GM23338 (cell line): ENCODE results near the gene PGAP3. TPM values are rescaled to one million over a fixed set of nuclear protein-coding genes. Genes with fewer than 3 reads are reported as not detected.

ENCODE experiments used
- ATAC-seq: fragments of 200-7000 bp; cut with Tn5 transposase; 3 replicates; pipeline ENCODE4 v1.9.1; 2020
- DNase-seq: peaks from one replicate; pipeline ENCODE4 v3.0.0-alpha.2; 2015; ENCODE audit warnings: low spot score
- H2AFZ ChIP-seq: fragments of 200-600 bp; sonication (generic); 2 replicates; pipeline ENCODE4 v1.8.0; 2016; ENCODE audit warnings: antibody characterized with exemption, mild to moderate bottlenecking, moderate library complexity
- H3F3A ChIP-seq: fragments of 200-600 bp; sonication (generic); replicated peaks from 2 replicates; pipeline ENCODE4 v1.8.0; 2017; ENCODE audit warnings: antibody characterized with exemption, mixed run types, low read depth
- H3K27ac ChIP-seq: fragments of 200-600 bp; sonication (generic); 2 replicates; pipeline ENCODE4 v1.6.1; 2016; ENCODE audit warnings: low read depth
- H3K27me3 ChIP-seq: fragments of 200-600 bp; sonication (generic); 2 replicates; pipeline ENCODE4 v1.8.0; 2016; ENCODE audit warnings: mild to moderate bottlenecking, mixed run types, moderate library complexity; ENCODE audit not compliant: insufficient read depth
- H3K36me3 ChIP-seq: fragments of 200-600 bp; sonication (generic); 2 replicates; pipeline ENCODE4 v1.8.0; 2016; ENCODE audit warnings: mild to moderate bottlenecking; ENCODE audit not compliant: insufficient read depth
- H3K4me1 ChIP-seq: fragments of 200-600 bp; sonication (generic); 2 replicates; pipeline ENCODE4 v1.8.0; 2016; ENCODE audit warnings: mild to moderate bottlenecking, moderate library complexity; ENCODE audit not compliant: insufficient read depth
- H3K4me2 ChIP-seq: fragments of 200-600 bp; sonication (generic); 2 replicates; pipeline ENCODE4 v1.7.1; 2017; ENCODE audit warnings: mixed run types
- H3K4me3 ChIP-seq: fragments of 200-600 bp; sonication (generic); 2 replicates; pipeline ENCODE4 v1.6.1; 2016; ENCODE audit warnings: mixed run types
- H3K79me2 ChIP-seq: fragments of 200-600 bp; sonication (generic); replicated peaks from 2 replicates; pipeline ENCODE4 v1.8.0; 2017; ENCODE audit warnings: mild to moderate bottlenecking; ENCODE audit not compliant: insufficient read depth
- H3K9me2 ChIP-seq: fragments of 200-600 bp; sonication (generic); 2 replicates; pipeline ENCODE4 v1.8.0; 2017; ENCODE audit not compliant: insufficient read depth
- H4K20me1 ChIP-seq: fragments of 200-600 bp; sonication (generic); replicated peaks from 2 replicates; pipeline ENCODE4 v1.8.0; 2017; ENCODE audit warnings: mild to moderate bottlenecking; ENCODE audit not compliant: insufficient read depth
- H3K27ac Mint-ChIP-seq: 2 replicates; pipeline ENCODE4 v1.8.0; 2020; ENCODE audit warnings: inconsistent platforms, mild to moderate bottlenecking, moderate library complexity, mixed read lengths
- H3K27me3 Mint-ChIP-seq: 3 replicates; pipeline ENCODE4 v1.8.0; 2022; ENCODE audit warnings: low read depth, mild to moderate bottlenecking, moderate library complexity, mixed read lengths, inconsistent platforms; ENCODE audit not compliant: insufficient read depth, poor library complexity
- H3K36me3 Mint-ChIP-seq: 3 replicates; pipeline ENCODE4 v1.8.0; 2021; ENCODE audit warnings: low read depth, mild to moderate bottlenecking, inconsistent platforms, moderate library complexity, mixed read lengths
- H3K4me1 Mint-ChIP-seq: 3 replicates; pipeline ENCODE4 v1.8.0; 2020; ENCODE audit warnings: mild to moderate bottlenecking, inconsistent platforms, mixed read lengths
- H3K4me3 Mint-ChIP-seq: 3 replicates; pipeline ENCODE4 v1.8.0; 2021; ENCODE audit warnings: moderate library complexity, mild to moderate bottlenecking, inconsistent platforms, mixed read lengths
- H3K9me3 Mint-ChIP-seq: 3 replicates; pipeline ENCODE4 v1.8.0; 2020; ENCODE audit warnings: moderate library complexity, mild to moderate bottlenecking, inconsistent platforms, mixed read lengths
- CREB1 ChIP-seq: fragments of 250-450 bp; sonication (Bioruptor Pico); IDR thresholded peaks from 2 replicates; pipeline ENCODE4 v1.5.0; 2020; ENCODE audit warnings: low read depth, mild to moderate bottlenecking, moderate library complexity
- EZH2 ChIP-seq: fragments of 200-600 bp; sonication (generic); IDR thresholded peaks from one replicate; pipeline ENCODE4 v1.8.0; 2017; ENCODE audit warnings: antibody characterized with exemption, mild to moderate bottlenecking, low read depth; ENCODE audit not compliant: unreplicated experiment
- EZH2phosphoT487 ChIP-seq: fragments of 200-600 bp; sonication (generic); IDR thresholded peaks from one replicate; pipeline ENCODE4 v1.8.1; 2018; ENCODE audit warnings: antibody characterized with exemption; ENCODE audit not compliant: unreplicated experiment
- JUNB ChIP-seq: IDR thresholded peaks from one replicate; pipeline ENCODE4 v1.6.1; 2016; ENCODE audit warnings: antibody characterized with exemption; ENCODE audit not compliant: unreplicated experiment
- NANOG ChIP-seq: IDR thresholded peaks from 2 replicates; pipeline ENCODE4 v1.6.1; 2016; ENCODE audit warnings: antibody characterized with exemption, borderline replicate concordance
- POLR2AphosphoS5 ChIP-seq: IDR thresholded peaks from 2 replicates; pipeline ENCODE4 v1.6.1; 2016; ENCODE audit warnings: antibody characterized with exemption, low read depth
- STAT1 ChIP-seq: IDR thresholded peaks from one replicate; pipeline ENCODE4 v1.6.1; 2016; ENCODE audit warnings: antibody characterized with exemption; ENCODE audit not compliant: unreplicated experiment
- ZNF114 ChIP-seq: fragments of 250-450 bp; sonication (Bioruptor Pico); IDR thresholded peaks from 2 replicates; pipeline ENCODE4 v1.5.0; 2020; ENCODE audit warnings: mild to moderate bottlenecking, moderate library complexity
- ZNF331 ChIP-seq: fragments of 250-450 bp; sonication (Bioruptor Pico); IDR thresholded peaks from 2 replicates; pipeline ENCODE4 v1.5.0; 2020; ENCODE audit warnings: low read depth, mild to moderate bottlenecking, moderate library complexity
- polyA plus RNA-seq: library from polyadenylated mRNA; unstranded; fragments of >200 nt; fragmentation: Nextera tagmentation; extraction: Ambion mirVana; gene quantifications from 2 replicates; pipeline ENCODE4 v1.2.1, GENCODE V29; 2016
- total RNA-seq: library from RNA; depleted of rRNA; stranded (reverse); fragments of >200 nt; shearing (Covaris generic); gene quantifications from 2 replicates; pipeline ENCODE4 v1.2.3, GENCODE V29; 2014
- TF ChIP-seq, protein P1 (sequence below): IDR thresholded peaks from one replicate; pipeline ENCODE4 v1.6.1; 2018; ENCODE audit warnings: antibody characterized with exemption; ENCODE audit not compliant: unreplicated experiment
- TF ChIP-seq, protein P2 (sequence below), 2 experiments: fragments of 200-600 bp in 1 of 2; sonication (generic) in 1 of 2; conservative IDR thresholded peaks; 2 replicates each; pipeline versions ENCODE4 v1.5.1 to v1.6.1; 2016 to 2017; ENCODE audit warnings: antibody characterized with exemption in 2 of 2, low read depth in 2 of 2, mild to moderate bottlenecking in 2 of 2, moderate library complexity in 1 of 2
- TF ChIP-seq, protein P3 (sequence below): IDR thresholded peaks from 2 replicates; pipeline ENCODE4 v1.6.1; 2016; ENCODE audit warnings: antibody characterized with exemption
- TF ChIP-seq, protein P4 (sequence below): fragments of 250-450 bp; sonication (Bioruptor Pico); IDR thresholded peaks from 2 replicates; pipeline ENCODE4 v1.5.0; 2020; ENCODE audit warnings: mild to moderate bottlenecking, moderate library complexity

Gene PGAP3
- total and polyA plus RNA-seq, 2 experiments from 2014 or later = 7.0 to 10.7 TPM

DNA sequence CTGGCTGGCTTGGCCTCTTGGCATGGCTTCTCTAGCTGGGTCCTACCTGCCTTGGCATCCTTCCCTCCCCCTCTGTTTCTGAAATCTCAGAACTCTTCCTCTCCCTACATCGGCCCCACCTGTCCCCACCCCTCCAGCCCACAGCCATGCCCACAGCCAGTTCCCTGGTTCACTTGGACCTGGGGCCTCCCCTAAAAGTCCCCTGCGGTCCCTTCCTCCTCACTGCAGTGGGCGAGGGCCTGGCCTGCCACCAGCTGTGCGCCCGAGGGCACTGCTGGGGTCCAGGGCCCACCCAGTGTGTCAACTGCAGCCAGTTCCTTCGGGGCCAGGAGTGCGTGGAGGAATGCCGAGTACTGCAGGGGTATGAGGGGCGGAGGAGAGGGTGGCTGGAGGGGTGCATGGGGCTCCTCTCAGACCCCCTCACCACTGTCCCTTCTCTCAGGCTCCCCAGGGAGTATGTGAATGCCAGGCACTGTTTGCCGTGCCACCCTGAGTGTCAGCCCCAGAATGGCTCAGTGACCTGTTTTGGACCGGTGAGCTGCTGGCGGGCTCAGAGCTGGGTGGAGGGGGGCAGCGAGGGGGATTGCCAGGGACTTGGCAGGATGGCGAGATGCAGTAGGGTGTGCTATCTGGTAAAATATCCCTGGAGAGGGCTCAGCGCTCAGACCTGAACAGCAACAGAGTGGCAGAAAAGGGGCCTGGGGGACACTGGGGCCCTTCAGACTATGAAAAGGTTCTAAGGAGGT is 28.4 kb upstream of the PGAP3 start:
- Mint-ChIP-seq H3K27me3 (peaks cover 20% of the 10 kb centered on the region), H3K36me3 (peaks cover 89% of the 10 kb centered on the region), H3K9me3 (no peaks in the 10 kb centered on the region), H3K4me3 (no peak overlapping the region), H3K4me1 (no peaks in the 10 kb centered on the region), H3K27ac (no peak overlapping the region)
- Histone ChIP-seq H3K4me3 (no peak overlapping the region), H3K79me2 (no peaks in the 10 kb centered on the region), H3K4me1 (no peaks in the 10 kb centered on the region), H3F3A (peaks cover 9% of the 10 kb centered on the region; the same call in 1 of the 2 replicates), H2AFZ (no peak overlapping the region), H3K9me2 (no peaks in the 10 kb centered on the region), H4K20me1 (peaks cover 10% of the 10 kb centered on the region), H3K27ac (no peak overlapping the region), H3K27me3 (no peaks in the 10 kb centered on the region), H3K36me3 (peaks cover 36% of the 10 kb centered on the region), H3K4me2 (no peak overlapping the region)
- ATAC-seq (no peak), DNase-seq (no peak)
- TF ChIP-seq NANOG = no peak
- TF ChIP-seq EZH2phosphoT487 = no peak
- no peak for TF ChIP-seq EZH2
- TF ChIP-seq POLR2AphosphoS5 = no peak
- TF ChIP-seq, protein P1, sequence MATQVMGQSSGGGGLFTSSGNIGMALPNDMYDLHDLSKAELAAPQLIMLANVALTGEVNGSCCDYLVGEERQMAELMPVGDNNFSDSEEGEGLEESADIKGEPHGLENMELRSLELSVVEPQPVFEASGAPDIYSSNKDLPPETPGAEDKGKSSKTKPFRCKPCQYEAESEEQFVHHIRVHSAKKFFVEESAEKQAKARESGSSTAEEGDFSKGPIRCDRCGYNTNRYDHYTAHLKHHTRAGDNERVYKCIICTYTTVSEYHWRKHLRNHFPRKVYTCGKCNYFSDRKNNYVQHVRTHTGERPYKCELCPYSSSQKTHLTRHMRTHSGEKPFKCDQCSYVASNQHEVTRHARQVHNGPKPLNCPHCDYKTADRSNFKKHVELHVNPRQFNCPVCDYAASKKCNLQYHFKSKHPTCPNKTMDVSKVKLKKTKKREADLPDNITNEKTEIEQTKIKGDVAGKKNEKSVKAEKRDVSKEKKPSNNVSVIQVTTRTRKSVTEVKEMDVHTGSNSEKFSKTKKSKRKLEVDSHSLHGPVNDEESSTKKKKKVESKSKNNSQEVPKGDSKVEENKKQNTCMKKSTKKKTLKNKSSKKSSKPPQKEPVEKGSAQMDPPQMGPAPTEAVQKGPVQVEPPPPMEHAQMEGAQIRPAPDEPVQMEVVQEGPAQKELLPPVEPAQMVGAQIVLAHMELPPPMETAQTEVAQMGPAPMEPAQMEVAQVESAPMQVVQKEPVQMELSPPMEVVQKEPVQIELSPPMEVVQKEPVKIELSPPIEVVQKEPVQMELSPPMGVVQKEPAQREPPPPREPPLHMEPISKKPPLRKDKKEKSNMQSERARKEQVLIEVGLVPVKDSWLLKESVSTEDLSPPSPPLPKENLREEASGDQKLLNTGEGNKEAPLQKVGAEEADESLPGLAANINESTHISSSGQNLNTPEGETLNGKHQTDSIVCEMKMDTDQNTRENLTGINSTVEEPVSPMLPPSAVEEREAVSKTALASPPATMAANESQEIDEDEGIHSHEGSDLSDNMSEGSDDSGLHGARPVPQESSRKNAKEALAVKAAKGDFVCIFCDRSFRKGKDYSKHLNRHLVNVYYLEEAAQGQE = no peak
- no peak for TF ChIP-seq CREB1 (CRISPR knock-in tag)
- TF ChIP-seq, protein P2, sequence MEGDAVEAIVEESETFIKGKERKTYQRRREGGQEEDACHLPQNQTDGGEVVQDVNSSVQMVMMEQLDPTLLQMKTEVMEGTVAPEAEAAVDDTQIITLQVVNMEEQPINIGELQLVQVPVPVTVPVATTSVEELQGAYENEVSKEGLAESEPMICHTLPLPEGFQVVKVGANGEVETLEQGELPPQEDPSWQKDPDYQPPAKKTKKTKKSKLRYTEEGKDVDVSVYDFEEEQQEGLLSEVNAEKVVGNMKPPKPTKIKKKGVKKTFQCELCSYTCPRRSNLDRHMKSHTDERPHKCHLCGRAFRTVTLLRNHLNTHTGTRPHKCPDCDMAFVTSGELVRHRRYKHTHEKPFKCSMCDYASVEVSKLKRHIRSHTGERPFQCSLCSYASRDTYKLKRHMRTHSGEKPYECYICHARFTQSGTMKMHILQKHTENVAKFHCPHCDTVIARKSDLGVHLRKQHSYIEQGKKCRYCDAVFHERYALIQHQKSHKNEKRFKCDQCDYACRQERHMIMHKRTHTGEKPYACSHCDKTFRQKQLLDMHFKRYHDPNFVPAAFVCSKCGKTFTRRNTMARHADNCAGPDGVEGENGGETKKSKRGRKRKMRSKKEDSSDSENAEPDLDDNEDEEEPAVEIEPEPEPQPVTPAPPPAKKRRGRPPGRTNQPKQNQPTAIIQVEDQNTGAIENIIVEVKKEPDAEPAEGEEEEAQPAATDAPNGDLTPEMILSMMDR (conservative IDR thresholded peaks at IDR 0.05; ENCODE audit: low read depth in 2 of 2) = no peak
- no peak for TF ChIP-seq ZNF114 (CRISPR knock-in tag)
- TF ChIP-seq ZNF331 (CRISPR knock-in tag) = no peak
- TF ChIP-seq, protein P3, sequence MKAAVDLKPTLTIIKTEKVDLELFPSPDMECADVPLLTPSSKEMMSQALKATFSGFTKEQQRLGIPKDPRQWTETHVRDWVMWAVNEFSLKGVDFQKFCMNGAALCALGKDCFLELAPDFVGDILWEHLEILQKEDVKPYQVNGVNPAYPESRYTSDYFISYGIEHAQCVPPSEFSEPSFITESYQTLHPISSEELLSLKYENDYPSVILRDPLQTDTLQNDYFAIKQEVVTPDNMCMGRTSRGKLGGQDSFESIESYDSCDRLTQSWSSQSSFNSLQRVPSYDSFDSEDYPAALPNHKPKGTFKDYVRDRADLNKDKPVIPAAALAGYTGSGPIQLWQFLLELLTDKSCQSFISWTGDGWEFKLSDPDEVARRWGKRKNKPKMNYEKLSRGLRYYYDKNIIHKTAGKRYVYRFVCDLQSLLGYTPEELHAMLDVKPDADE = no peak
- TF ChIP-seq JUNB = no peak
- no peak for TF ChIP-seq STAT1
- TF ChIP-seq, protein P4, sequence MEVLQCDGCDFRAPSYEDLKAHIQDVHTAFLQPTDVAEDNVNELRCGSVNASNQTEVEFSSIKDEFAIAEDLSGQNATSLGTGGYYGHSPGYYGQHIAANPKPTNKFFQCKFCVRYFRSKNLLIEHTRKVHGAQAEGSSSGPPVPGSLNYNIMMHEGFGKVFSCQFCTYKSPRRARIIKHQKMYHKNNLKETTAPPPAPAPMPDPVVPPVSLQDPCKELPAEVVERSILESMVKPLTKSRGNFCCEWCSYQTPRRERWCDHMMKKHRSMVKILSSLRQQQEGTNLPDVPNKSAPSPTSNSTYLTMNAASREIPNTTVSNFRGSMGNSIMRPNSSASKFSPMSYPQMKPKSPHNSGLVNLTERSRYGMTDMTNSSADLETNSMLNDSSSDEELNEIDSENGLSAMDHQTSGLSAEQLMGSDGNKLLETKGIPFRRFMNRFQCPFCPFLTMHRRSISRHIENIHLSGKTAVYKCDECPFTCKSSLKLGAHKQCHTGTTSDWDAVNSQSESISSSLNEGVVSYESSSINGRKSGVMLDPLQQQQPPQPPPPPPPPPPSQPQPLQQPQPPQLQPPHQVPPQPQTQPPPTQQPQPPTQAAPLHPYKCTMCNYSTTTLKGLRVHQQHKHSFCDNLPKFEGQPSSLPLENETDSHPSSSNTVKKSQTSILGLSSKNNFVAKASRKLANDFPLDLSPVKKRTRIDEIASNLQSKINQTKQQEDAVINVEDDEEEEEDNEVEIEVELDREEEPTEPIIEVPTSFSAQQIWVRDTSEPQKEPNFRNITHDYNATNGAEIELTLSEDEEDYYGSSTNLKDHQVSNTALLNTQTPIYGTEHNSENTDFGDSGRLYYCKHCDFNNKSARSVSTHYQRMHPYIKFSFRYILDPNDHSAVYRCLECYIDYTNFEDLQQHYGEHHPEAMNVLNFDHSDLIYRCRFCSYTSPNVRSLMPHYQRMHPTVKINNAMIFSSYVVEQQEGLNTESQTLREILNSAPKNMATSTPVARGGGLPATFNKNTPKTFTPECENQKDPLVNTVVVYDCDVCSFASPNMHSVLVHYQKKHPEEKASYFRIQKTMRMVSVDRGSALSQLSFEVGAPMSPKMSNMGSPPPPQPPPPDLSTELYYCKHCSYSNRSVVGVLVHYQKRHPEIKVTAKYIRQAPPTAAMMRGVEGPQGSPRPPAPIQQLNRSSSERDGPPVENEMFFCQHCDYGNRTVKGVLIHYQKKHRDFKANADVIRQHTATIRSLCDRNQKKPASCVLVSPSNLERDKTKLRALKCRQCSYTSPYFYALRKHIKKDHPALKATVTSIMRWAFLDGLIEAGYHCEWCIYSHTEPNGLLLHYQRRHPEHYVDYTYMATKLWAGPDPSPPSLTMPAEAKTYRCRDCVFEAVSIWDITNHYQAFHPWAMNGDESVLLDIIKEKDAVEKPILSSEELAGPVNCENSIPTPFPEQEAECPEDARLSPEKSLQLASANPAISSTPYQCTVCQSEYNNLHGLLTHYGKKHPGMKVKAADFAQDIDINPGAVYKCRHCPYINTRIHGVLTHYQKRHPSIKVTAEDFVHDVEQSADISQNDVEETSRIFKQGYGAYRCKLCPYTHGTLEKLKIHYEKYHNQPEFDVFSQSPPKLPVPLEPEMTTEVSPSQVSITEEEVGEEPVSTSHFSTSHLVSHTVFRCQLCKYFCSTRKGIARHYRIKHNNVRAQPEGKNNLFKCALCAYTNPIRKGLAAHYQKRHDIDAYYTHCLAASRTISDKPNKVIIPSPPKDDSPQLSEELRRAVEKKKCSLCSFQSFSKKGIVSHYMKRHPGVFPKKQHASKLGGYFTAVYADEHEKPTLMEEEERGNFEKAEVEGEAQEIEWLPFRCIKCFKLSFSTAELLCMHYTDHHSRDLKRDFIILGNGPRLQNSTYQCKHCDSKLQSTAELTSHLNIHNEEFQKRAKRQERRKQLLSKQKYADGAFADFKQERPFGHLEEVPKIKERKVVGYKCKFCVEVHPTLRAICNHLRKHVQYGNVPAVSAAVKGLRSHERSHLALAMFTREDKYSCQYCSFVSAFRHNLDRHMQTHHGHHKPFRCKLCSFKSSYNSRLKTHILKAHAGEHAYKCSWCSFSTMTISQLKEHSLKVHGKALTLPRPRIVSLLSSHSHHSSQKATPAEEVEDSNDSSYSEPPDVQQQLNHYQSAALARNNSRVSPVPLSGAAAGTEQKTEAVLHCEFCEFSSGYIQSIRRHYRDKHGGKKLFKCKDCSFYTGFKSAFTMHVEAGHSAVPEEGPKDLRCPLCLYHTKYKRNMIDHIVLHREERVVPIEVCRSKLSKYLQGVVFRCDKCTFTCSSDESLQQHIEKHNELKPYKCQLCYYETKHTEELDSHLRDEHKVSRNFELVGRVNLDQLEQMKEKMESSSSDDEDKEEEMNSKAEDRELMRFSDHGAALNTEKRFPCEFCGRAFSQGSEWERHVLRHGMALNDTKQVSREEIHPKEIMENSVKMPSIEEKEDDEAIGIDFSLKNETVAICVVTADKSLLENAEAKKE (CRISPR knock-in tag) = no peak
